ENCODE results near the gene USF2. TPM values are rescaled to one million over a fixed set of nuclear protein-coding genes. Genes with fewer than 3 reads are reported as not detected.

The USF2 gene
- total and polyA plus RNA-seq, 2 donors (not counting 1 experiment from before 2014, with no cell fraction given) = 53.8 to 74.9 TPM

- DNase-seq (ENCODE audit: low read depth in 2 of 2) = no peak
- no peak for TF ChIP-seq EZH2 (IDR thresholded peaks at IDR 0.05; ENCODE audit: low read length, missing control alignments)
- H3K4me1 ChIP-seq (ENCODE audit: control insufficient read depth, extremely low read depth, insufficient read depth, low read length) = no peaks in the 10 kb centered on the region
- no peak overlapping the region for H2AFZ ChIP-seq (ENCODE audit: low read length)
- H3K79me2 ChIP-seq (ENCODE audit: control insufficient read depth, insufficient read depth, low read length) = no peaks in the 10 kb centered on the region
- H3K4me3 ChIP-seq (replicated peaks in 1 of 4; ENCODE audit: control extremely low read depth in 1 of 4, insufficient read depth in 1 of 4, low read depth in 3 of 4, low read length in 4 of 4) = no peak overlapping the region
- no peaks in the 10 kb centered on the region for H3K9me3 ChIP-seq (ENCODE audit: control insufficient read depth, insufficient read depth, low read depth, low read length)
- no peaks in the 10 kb centered on the region for H3K36me3 ChIP-seq (ENCODE audit: control insufficient read depth, insufficient read depth, low read length)
- peaks cover 5% of the 10 kb centered on the region for H3K27me3 ChIP-seq (ENCODE audit: control insufficient read depth, insufficient read depth, low read length)
- no peak overlapping the region for H3K9ac ChIP-seq (ENCODE audit: insufficient read depth, low read length)
- no peak overlapping the region for H3K4me2 ChIP-seq (ENCODE audit: extremely low read depth, insufficient read depth, low read length)
- H3K27ac ChIP-seq (ENCODE audit: insufficient read depth, low read length) = no peak overlapping the region
- H4K20me1 ChIP-seq (ENCODE audit: control insufficient read depth, extremely low read depth, insufficient read depth, low read length) = no peaks in the 10 kb centered on the region
These were observed 8.0 kb upstream of the USF2 start for GRCh38 chr19:35260694-35261304.

- Histone ChIP-seq H3K4me1 (ENCODE audit: control insufficient read depth, extremely low read depth, insufficient read depth, low read length) (peaks cover 1% of the 10 kb centered on the region), H3K27me3 (ENCODE audit: control insufficient read depth, insufficient read depth, low read length) (peaks cover 5% of the 10 kb centered on the region), H3K36me3 (ENCODE audit: control insufficient read depth, insufficient read depth, low read length) (peaks cover 2% of the 10 kb centered on the region), H3K27ac (ENCODE audit: insufficient read depth, low read length) (no peak overlapping the region), H2AFZ (ENCODE audit: low read length) (no peak overlapping the region), H3K4me2 (ENCODE audit: extremely low read depth, insufficient read depth, low read length) (no peak overlapping the region), H3K79me2 (ENCODE audit: control insufficient read depth, insufficient read depth, low read length) (peaks cover under 1% of the 10 kb centered on the region), H3K9me3 (ENCODE audit: control insufficient read depth, insufficient read depth, low read depth, low read length) (no peaks in the 10 kb centered on the region), H3K4me3 (replicated peaks in 1 of 4; ENCODE audit: control extremely low read depth in 1 of 4, insufficient read depth in 1 of 4, low read depth in 3 of 4, low read length in 4 of 4) (no peak overlapping the region), H4K20me1 (ENCODE audit: control insufficient read depth, extremely low read depth, insufficient read depth, low read length) (no peaks in the 10 kb centered on the region), H3K9ac (ENCODE audit: insufficient read depth, low read length) (no peak overlapping the region)
- no peak for TF ChIP-seq EZH2 (IDR thresholded peaks at IDR 0.05; ENCODE audit: low read length, missing control alignments)
- no peak for TF ChIP-seq CTCF (conservative IDR thresholded peaks at IDR 0.05 in 1 of 2, IDR thresholded peaks at IDR 0.05 in 1 of 2; ENCODE audit: low read depth in 1 of 2, low read length in 2 of 2)
- no peak for DNase-seq (ENCODE audit: low read depth in 2 of 2)
These were observed 7.2 kb upstream of the USF2 start for GRCh38 chr19:35261356-35262100.

GRCh38 chr19:35262101-35262761, 6.5 kb upstream of the USF2 start:
- Histone ChIP-seq H3K9me3 (ENCODE audit: control insufficient read depth, insufficient read depth, low read depth, low read length) (no peaks in the 10 kb centered on the region), H3K27ac (ENCODE audit: insufficient read depth, low read length) (no peak overlapping the region), H3K79me2 (ENCODE audit: control insufficient read depth, insufficient read depth, low read length) (peaks cover 7% of the 10 kb centered on the region), H3K4me1 (ENCODE audit: control insufficient read depth, extremely low read depth, insufficient read depth, low read length) (peaks cover 2% of the 10 kb centered on the region), H3K36me3 (ENCODE audit: control insufficient read depth, insufficient read depth, low read length) (peaks cover 2% of the 10 kb centered on the region), H2AFZ (ENCODE audit: low read length) (no peak overlapping the region), H3K27me3 (ENCODE audit: control insufficient read depth, insufficient read depth, low read length) (peaks cover 2% of the 10 kb centered on the region), H3K4me3 (replicated peaks in 1 of 4; ENCODE audit: control extremely low read depth in 1 of 4, insufficient read depth in 1 of 4, low read depth in 3 of 4, low read length in 4 of 4) (no peak overlapping the region), H4K20me1 (ENCODE audit: control insufficient read depth, extremely low read depth, insufficient read depth, low read length) (no peaks in the 10 kb centered on the region), H3K4me2 (ENCODE audit: extremely low read depth, insufficient read depth, low read length) (no peak overlapping the region), H3K9ac (ENCODE audit: insufficient read depth, low read length) (no peak overlapping the region)
- DNase-seq (ENCODE audit: low read depth in 2 of 2) = no peak
- TF ChIP-seq CTCF (conservative IDR thresholded peaks at IDR 0.05 in 1 of 2, IDR thresholded peaks at IDR 0.05 in 1 of 2; ENCODE audit: low read depth in 1 of 2, low read length in 2 of 2) (no peak), EZH2 (IDR thresholded peaks at IDR 0.05; ENCODE audit: low read length, missing control alignments) (no peak)
